GM12891 (cell line): ENCODE measurements around the gene RAB8B.

Experiments
- DNase-seq: peaks from one replicate; pipeline ENCODE4 v3.0.0; 2011; ENCODE audit warnings: low spot score; ENCODE audit not compliant: insufficient read length
- FAIRE-seq: peaks from 2 replicates; lab custom pipeline; 2011; peaks lifted over from hg19 to GRCh38; lab: Jason Lieb, UNC
- PAX5 ChIP-seq: IDR thresholded peaks from 2 replicates; pipeline ENCODE4 v1.6.1; 2011; ENCODE audit warnings: low read length, moderate library complexity, mild to moderate bottlenecking; ENCODE audit not compliant: insufficient read depth, severe bottlenecking
- POLR2A ChIP-seq: IDR thresholded peaks from 2 replicates; pipeline ENCODE4 v1.6.1; 2011; ENCODE audit warnings: low read depth, low read length, control low read depth
- POLR2AphosphoS5 ChIP-seq: IDR thresholded peaks from 2 replicates; pipeline ENCODE4 v1.6.1; 2011; ENCODE audit warnings: low read depth, low read length, control low read depth
- POU2F2 ChIP-seq: IDR thresholded peaks from 2 replicates; pipeline ENCODE4 v1.6.1; 2011; ENCODE audit warnings: low read depth, mild to moderate bottlenecking, control low read depth, low read length, moderate library complexity
- SPI1 ChIP-seq: IDR thresholded peaks from 2 replicates; pipeline ENCODE4 v1.6.1; 2011; ENCODE audit warnings: low read depth, low read length, control low read depth
- TAF1 ChIP-seq: IDR thresholded peaks from 2 replicates; pipeline ENCODE4 v1.6.1; 2011; ENCODE audit warnings: low read depth, low read length, control low read depth

The RAB8B gene

DNA sequence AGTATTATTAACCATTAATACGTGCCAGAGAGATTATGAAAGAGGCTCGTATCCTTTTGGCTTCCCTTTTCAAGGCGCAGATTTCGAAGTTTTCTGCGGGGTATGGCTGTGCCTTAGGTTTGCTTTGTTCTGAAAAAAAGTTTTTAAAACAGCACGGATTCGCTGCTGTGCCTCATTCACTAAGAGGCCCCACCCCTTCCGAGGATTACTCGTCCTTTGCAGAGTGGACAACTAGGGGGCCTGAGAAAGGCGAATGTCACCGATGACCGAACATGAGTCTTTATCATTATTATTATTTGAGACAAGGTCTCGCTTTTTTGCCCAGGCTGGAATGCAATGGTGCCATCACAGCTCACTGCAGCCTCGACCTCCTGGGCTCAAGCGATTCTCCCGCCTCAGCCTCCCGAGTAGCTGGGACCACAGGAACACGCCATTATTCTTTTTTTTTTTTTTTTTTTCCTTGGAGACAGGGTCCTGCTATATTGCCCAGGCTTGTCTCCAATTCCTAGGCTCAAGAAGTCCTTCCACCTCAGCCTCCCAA is 31.4 kb upstream of the RAB8B start:
- DNase-seq = no peak
- no peak for TF ChIP-seq TAF1
- no peak for TF ChIP-seq POU2F2
- TF ChIP-seq SPI1 = no peak
- no peak for TF ChIP-seq POLR2AphosphoS5
- TF ChIP-seq PAX5 = no peak
- no peak for TF ChIP-seq POLR2A
- no peak for FAIRE-seq

DNA sequence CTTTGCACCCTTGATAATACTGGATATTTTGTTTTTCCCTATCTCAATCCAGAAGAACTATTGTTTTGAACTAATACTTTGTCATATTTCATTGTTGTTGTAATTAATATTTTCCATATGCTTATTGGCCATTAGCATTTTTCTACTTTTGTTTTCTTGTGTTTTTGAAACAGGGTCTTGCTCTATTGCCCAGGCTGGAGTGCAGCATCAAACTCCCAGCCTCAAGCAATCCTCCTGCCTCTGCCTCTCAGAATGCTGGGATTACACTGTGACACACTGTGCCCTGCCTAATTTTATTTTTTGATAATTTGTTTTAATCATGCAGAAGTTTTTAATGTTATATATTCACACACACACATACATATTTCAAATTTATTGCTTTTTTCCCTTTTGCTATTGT is 28.8 kb upstream of the RAB8B start:
- FAIRE-seq (no peak), DNase-seq (no peak)
- TF ChIP-seq SPI1 (no peak), POLR2A (no peak), PAX5 (no peak), TAF1 (no peak), POU2F2 (no peak), POLR2AphosphoS5 (no peak)

DNA sequence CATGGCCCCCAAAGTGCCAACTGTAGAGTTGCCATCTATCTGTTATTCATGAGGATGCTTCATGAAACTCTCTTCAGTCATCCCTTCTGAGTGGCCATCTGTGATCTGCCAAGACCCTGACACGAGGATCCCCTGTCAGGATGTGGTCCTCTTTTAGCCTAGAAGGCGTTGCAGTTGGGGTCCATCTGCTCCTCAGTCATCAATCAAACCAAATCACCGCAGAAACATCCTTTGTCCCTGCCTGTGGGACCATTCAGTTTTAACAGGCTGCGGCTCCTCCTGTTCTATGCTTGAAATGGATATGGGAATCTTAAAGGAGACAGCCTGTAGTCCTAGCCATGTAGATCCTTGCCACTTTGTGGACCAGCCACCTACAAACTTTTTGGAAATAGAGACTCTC is 26.2 kb upstream of the RAB8B start:
- TF ChIP-seq POU2F2 = no peak
- no peak for TF ChIP-seq POLR2A
- no peak for TF ChIP-seq TAF1
- no peak for TF ChIP-seq POLR2AphosphoS5
- TF ChIP-seq PAX5 = no peak
- no peak for TF ChIP-seq SPI1
- FAIRE-seq (no peak), DNase-seq (no peak)

DNA sequence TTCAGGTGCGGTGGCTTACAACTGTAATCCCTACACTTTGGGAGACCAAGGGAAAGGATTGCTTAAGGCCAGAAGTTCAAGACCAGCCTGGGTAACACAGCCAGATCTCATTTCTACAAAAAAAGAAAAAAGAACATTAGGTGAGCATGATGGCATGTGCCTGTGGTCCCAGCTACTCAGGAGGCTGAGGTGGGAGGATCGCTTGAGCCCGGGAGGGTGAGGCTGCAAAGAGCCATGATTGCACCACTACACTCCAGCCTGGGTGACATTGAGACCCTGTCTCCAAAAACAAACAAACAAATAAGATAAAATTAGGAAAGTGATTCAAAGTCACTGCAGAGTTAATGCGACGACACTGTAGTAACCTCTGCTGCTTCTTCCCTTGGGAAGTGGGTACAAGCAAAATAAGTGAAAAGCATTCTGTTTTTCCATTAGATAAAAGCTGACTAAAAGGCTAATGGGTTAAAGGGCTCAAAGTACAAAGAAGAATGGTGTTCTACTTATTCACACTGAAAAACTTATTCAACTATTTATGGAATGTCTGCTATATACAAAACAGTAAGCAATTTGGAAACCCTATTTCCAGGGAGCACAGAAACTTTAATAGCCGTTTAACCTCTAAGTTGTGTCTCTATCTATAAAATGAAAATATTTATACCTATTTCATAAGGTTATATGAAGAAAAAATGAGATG is 24.1 kb upstream of the RAB8B start:
- DNase-seq = no peak
- TF ChIP-seq SPI1 (no peak), PAX5 (no peak), POU2F2 (no peak), POLR2A (no peak), POLR2AphosphoS5 (no peak), TAF1 (no peak)
- no peak for FAIRE-seq

DNA sequence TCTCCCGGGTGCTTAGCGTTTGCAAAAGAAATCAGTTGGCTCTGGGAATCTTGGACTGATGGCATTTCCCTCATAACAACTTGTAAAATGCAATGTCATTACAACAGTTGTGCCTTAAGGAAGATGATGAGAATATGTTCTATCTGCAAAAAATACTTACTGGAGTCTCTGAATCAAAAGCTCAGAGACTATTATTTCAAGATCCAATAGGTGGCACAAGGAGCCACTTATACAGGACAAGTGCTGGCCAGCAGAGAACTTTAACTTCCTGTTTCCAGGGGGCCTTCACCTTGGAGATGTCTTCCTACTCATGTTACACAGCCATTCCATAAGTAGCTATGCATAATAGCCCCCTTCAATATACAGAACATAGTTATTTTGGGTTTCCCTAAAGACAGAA is 23.2 kb upstream of the RAB8B start:
- DNase-seq (no peak), FAIRE-seq (no peak)
- no peak for TF ChIP-seq POU2F2
- no peak for TF ChIP-seq PAX5
- no peak for TF ChIP-seq SPI1
- TF ChIP-seq TAF1 = no peak
- TF ChIP-seq POLR2AphosphoS5 = no peak

DNA sequence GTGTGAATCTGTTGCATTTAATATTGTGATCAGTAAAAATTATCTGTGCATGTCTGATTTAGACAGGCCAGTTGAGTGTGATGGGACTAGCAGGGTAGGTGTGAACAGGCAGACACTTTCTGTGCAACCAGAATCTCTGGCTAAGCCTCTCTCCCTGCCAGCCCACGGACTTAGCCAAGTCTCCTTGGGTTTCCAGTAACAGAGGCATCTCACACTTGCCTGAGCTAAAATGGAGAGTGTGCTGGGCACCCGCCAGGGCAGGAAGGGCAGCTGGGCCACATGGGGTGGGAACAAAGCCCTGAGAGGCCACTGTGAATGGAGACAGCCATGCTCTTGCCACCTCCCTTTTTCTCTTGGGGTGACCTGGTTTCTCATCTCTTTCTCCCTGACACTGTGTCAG is 19.6 kb upstream of the RAB8B start:
- DNase-seq (no peak), FAIRE-seq (no peak)
- TF ChIP-seq SPI1 (no peak), POU2F2 (no peak), POLR2A (no peak), POLR2AphosphoS5 (no peak), PAX5 (no peak), TAF1 (no peak)

DNA sequence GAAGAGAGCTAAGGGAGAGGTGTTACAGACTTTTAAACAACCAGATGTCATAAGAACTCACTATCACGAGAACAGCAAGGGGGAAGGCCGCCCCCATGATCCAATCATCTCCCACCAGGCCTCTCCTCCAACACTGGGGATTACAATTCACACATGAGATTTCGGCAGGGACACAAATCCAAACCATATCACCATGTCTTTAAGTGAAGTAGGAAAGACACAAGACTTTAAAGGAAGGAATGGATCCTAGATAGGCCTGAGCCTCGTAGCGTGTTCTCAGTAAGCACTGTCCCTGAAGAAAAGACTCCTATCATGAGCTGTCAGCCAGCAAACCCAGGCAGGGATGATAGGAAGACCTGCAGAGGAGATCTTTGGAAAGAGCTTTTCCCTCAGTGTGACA is 17.0 kb upstream of the RAB8B start:
- FAIRE-seq (no peak), DNase-seq (no peak)
- no peak for TF ChIP-seq TAF1

DNA sequence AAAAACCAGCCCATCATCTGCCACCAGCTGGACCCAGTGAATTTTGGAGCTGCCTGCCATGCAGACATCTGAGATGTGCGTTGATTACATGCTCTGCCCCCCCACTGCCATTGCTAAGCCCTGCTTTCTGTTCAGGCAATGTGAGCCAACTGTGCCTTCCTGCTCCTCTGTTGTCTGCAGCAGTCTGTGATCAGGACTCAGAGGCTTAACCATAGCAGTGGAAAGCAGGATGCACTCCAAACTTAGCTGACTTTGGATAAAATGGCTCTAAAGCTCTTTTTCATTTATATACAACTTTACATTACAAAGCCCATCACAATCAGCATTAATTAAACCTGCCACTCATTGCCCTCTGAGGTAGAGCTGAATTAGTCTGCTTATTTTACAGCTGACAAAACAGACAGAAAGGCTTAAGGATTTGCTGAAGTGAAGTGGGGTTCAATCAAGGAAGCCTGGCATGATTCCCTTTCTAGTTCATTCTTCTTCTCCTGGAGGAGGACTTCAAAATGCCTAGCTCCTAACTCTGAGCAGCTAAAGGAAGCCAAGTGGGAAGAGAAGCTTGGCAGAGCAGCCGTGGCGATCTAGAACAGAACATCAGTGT is 16.5 kb upstream of the RAB8B start:
- no peak for FAIRE-seq
- DNase-seq = no peak
- TF ChIP-seq SPI1 (no peak), POLR2AphosphoS5 (no peak), TAF1 (no peak), POU2F2 (no peak), PAX5 (no peak), POLR2A (no peak)

DNA sequence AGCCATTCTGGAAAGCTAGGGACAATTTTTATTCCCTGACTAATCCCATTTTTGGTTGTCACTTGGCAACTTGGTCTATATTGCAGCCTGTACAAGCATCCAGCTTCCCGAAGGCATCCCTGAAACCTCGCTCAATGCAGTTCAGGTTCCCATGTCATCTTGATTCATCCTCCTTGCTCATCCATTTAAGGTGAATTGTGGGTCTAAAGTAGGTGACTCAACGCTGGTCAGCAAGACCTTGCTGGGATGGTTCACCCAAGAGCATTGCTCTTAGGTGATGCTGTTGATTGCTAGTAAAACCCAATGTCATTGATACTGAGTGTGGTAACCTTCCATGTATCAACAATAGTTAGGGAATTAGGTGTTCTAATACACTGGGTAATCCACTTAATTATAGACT is 13.1 kb upstream of the RAB8B start:
- no peak for DNase-seq

DNA sequence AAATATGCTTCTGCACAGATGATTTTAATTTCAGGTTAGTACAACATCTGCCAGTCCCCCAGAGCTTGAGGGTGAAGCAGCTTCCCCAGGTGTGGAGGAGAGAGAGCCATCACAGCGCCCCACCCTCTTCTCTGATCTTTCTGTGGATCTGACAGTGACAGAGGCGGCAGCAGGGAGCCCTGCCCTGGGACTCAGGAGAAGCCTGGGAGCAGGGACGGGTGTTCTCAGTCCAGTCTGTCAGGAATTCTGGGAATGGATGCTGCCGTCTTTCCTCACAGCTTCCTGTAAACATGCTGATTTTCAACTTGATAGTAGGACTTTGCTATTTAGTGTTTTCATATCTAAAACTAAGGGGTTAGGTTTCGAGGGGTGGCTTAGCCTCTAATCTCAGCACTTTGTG is 11.4 kb upstream of the RAB8B start:
- FAIRE-seq (no peak), DNase-seq (no peak)
- TF ChIP-seq PAX5 = no peak
- TF ChIP-seq TAF1 = no peak
- TF ChIP-seq SPI1 = no peak
- TF ChIP-seq POLR2AphosphoS5 = no peak
- TF ChIP-seq POU2F2 = no peak
- TF ChIP-seq POLR2A = no peak

More for the DNA sequence above, 13.1 kb upstream of the RAB8B start:
- peak; percentile 26 for FAIRE-seq
- no peak for TF ChIP-seq TAF1
- no peak for TF ChIP-seq POU2F2
- TF ChIP-seq POLR2AphosphoS5 = no peak
- no peak for TF ChIP-seq PAX5
- no peak for TF ChIP-seq POLR2A
- TF ChIP-seq SPI1 = no peak
